GM18502 (cell line): ENCODE measurements around the gene GCNT4.

Experiments
- ATAC-seq: cut with Tn5 transposase; IDR thresholded peaks from one replicate; pipeline ENCODE4 v1.9.1; 2021; ENCODE audit warnings: mild to moderate bottlenecking; ENCODE audit not compliant: unreplicated experiment, poor library complexity

The GCNT4 gene

GRCh38 chr5:75018805-75019587 is 33.4 kb downstream of the GCNT4 start:
- no peak for ATAC-seq

- no peak for ATAC-seq
Measured at GRCh38 chr5:75017971-75018370, 34.4 kb downstream of the GCNT4 start.

- no peak for ATAC-seq
Measured at GRCh38 chr5:75016896-75017295, 35.5 kb downstream of the GCNT4 start.

GRCh38 chr5:75012748-75013147 is 39.6 kb downstream of the GCNT4 start:
- no peak for ATAC-seq

GRCh38 chr5:75010838-75011237 is 41.5 kb downstream of the GCNT4 start:
- ATAC-seq = no peak

- no peak for ATAC-seq
Measured at GRCh38 chr5:75009556-75010345, 42.6 kb downstream of the GCNT4 start.

GRCh38 chr5:75006865-75007822 is 45.2 kb downstream of the GCNT4 start:
- no peak for ATAC-seq

- no peak for ATAC-seq
Measured at GRCh38 chr5:75005561-75005960, 46.8 kb downstream of the GCNT4 start.
